HEK293 (cell line): ENCODE results near the gene FAM118B.

Source experiments
- IKZF3 ChIP-seq: fragments of 450-650 bp; IDR thresholded peaks from 2 replicates; pipeline ENCODE4 v1.5.0; 2018; ENCODE audit warnings: missing biosample characterization, mild to moderate bottlenecking, missing genetic modification characterization, moderate library complexity
- SCRT1 ChIP-seq: fragments of 450-650 bp; formaldehyde crosslinking; IDR thresholded peaks from 2 replicates; pipeline ENCODE4 v1.5.1; 2016; ENCODE audit warnings: missing biosample characterization, missing genetic modification characterization, borderline replicate concordance
- SETDB1 ChIP-seq: IDR thresholded peaks from one replicate; pipeline ENCODE4 v1.6.1; 2017; ENCODE audit warnings: mild to moderate bottlenecking, low read length, moderate library complexity, mixed read lengths; ENCODE audit not compliant: insufficient read length
- TF ChIP-seq, protein P1 (sequence below): fragments of 450-650 bp; formaldehyde crosslinking; IDR thresholded peaks from 2 replicates; pipeline ENCODE4 v1.5.1; 2016; ENCODE audit warnings: missing biosample characterization, missing genetic modification characterization
- TF ChIP-seq, protein P2 (sequence below): fragments of 450-650 bp; formaldehyde crosslinking; optimal IDR thresholded peaks from 2 replicates; pipeline ENCODE3; 2016; ENCODE audit warnings: missing biosample characterization, mild to moderate bottlenecking, missing genetic modification characterization
- TF ChIP-seq, protein P3 (sequence below): fragments of 450-650 bp; formaldehyde crosslinking; conservative IDR thresholded peaks from 2 replicates; pipeline ENCODE4 v1.5.1; 2016; ENCODE audit warnings: low read depth, missing biosample characterization, missing genetic modification characterization

DNA sequence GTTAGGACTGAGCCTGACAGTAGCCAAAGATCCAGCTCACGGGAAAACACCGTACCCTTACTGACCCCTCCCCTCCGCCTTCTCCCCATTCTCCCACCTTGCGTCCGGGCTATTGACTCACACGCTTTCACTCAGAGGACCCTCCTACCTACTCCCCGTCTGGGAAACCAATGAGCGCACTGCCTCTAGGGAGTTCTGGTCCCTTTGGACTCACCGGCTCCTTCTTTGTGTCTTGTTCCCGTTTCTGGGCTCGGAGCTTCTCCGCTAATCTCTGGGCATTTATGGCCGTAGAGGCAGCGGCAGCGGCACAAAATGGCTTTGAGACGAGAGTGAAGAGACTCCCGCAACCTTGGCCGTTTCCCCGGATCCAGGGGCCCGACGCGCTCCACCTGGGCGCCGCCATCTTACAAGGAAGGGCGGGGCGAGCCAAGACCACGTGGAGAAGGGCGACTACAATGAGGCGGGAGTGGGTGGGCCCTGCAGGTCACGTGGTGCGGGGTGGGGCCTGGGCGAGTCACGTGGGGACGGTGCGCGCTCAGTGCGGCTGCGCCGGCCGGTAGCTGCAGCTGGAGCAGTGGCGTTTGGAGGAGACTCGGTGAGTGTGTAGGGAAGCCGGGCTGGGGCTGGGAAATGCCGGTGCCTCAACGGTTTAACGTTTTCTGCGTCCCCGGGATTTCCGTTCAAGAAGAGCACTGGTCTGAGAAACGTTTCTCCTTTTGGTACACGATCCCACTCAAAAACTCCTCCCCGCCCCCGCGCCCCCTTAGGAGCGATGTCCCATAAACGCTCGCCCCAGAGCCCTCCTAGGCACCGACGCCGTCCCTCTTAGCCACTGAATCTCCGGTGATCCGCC, at the start of gene FAM118B, which contains the start of gene RPUSD4:
- TF ChIP-seq, protein P1, sequence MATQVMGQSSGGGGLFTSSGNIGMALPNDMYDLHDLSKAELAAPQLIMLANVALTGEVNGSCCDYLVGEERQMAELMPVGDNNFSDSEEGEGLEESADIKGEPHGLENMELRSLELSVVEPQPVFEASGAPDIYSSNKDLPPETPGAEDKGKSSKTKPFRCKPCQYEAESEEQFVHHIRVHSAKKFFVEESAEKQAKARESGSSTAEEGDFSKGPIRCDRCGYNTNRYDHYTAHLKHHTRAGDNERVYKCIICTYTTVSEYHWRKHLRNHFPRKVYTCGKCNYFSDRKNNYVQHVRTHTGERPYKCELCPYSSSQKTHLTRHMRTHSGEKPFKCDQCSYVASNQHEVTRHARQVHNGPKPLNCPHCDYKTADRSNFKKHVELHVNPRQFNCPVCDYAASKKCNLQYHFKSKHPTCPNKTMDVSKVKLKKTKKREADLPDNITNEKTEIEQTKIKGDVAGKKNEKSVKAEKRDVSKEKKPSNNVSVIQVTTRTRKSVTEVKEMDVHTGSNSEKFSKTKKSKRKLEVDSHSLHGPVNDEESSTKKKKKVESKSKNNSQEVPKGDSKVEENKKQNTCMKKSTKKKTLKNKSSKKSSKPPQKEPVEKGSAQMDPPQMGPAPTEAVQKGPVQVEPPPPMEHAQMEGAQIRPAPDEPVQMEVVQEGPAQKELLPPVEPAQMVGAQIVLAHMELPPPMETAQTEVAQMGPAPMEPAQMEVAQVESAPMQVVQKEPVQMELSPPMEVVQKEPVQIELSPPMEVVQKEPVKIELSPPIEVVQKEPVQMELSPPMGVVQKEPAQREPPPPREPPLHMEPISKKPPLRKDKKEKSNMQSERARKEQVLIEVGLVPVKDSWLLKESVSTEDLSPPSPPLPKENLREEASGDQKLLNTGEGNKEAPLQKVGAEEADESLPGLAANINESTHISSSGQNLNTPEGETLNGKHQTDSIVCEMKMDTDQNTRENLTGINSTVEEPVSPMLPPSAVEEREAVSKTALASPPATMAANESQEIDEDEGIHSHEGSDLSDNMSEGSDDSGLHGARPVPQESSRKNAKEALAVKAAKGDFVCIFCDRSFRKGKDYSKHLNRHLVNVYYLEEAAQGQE (tag by site-specific recombination): no peak
- TF ChIP-seq SCRT1 (tag by site-specific recombination): no peak
- TF ChIP-seq, protein P2, sequence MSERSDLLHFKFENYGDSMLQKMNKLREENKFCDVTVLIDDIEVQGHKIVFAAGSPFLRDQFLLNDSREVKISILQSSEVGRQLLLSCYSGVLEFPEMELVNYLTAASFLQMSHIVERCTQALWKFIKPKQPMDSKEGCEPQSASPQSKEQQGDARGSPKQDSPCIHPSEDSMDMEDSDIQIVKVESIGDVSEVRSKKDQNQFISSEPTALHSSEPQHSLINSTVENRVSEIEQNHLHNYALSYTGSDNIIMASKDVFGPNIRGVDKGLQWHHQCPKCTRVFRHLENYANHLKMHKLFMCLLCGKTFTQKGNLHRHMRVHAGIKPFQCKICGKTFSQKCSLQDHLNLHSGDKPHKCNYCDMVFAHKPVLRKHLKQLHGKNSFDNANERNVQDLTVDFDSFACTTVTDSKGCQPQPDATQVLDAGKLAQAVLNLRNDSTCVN (tag by site-specific recombination): peak; percentile 30
- no peak for TF ChIP-seq SETDB1
- TF ChIP-seq, protein P3, sequence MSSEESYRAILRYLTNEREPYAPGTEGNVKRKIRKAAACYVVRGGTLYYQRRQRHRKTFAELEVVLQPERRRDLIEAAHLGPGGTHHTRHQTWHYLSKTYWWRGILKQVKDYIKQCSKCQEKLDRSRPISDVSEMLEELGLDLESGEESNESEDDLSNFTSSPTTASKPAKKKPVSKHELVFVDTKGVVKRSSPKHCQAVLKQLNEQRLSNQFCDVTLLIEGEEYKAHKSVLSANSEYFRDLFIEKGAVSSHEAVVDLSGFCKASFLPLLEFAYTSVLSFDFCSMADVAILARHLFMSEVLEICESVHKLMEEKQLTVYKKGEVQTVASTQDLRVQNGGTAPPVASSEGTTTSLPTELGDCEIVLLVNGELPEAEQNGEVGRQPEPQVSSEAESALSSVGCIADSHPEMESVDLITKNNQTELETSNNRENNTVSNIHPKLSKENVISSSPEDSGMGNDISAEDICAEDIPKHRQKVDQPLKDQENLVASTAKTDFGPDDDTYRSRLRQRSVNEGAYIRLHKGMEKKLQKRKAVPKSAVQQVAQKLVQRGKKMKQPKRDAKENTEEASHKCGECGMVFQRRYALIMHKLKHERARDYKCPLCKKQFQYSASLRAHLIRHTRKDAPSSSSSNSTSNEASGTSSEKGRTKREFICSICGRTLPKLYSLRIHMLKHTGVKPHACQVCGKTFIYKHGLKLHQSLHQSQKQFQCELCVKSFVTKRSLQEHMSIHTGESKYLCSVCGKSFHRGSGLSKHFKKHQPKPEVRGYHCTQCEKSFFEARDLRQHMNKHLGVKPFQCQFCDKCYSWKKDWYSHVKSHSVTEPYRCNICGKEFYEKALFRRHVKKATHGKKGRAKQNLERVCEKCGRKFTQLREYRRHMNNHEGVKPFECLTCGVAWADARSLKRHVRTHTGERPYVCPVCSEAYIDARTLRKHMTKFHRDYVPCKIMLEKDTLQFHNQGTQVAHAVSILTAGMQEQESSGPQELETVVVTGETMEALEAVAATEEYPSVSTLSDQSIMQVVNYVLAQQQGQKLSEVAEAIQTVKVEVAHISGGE (tag by site-specific recombination): no peak
- no peak for TF ChIP-seq IKZF3
